ENCODE data around the gene CNTNAP5. TPM values are rescaled to one million over a fixed set of nuclear protein-coding genes. Genes with fewer than 3 reads are reported as not detected.

The CNTNAP5 gene
- total and polyA plus RNA-seq, 2 donors (not counting 1 experiment from before 2014, with no cell fraction given) = not detected

DNA sequence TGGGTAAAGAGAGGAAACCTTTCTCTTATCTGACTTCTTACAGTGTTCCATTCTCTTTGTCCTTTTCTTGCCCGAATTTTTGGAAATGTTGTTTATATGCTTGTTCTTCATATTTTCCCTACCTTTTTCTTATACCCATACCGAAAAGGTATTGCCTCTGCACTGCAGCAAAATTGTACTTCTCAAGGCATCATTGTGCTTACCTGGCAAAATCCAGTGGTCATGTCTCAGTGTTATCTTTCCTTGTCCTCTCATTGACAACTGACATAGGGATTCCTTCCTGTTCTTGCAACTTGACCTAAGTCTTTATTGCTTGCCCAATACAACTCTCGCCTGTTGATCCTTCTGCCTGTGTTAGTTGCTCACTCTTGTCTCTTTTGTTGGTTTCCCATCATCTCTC is 842.2 kb downstream of the CNTNAP5 start:
- no peak for TF ChIP-seq EZH2 (IDR thresholded peaks at IDR 0.05; ENCODE audit: borderline replicate concordance, insufficient read depth, low read depth, low read length, poor library complexity, severe bottlenecking)
- TF ChIP-seq, protein P1, sequence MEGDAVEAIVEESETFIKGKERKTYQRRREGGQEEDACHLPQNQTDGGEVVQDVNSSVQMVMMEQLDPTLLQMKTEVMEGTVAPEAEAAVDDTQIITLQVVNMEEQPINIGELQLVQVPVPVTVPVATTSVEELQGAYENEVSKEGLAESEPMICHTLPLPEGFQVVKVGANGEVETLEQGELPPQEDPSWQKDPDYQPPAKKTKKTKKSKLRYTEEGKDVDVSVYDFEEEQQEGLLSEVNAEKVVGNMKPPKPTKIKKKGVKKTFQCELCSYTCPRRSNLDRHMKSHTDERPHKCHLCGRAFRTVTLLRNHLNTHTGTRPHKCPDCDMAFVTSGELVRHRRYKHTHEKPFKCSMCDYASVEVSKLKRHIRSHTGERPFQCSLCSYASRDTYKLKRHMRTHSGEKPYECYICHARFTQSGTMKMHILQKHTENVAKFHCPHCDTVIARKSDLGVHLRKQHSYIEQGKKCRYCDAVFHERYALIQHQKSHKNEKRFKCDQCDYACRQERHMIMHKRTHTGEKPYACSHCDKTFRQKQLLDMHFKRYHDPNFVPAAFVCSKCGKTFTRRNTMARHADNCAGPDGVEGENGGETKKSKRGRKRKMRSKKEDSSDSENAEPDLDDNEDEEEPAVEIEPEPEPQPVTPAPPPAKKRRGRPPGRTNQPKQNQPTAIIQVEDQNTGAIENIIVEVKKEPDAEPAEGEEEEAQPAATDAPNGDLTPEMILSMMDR (IDR thresholded peaks at IDR 0.05) = no peak
- Histone ChIP-seq H3K36me3 (replicated peaks in 1 of 2; ENCODE audit: control extremely low read depth in 1 of 2, control insufficient read depth in 1 of 2, extremely low read depth in 1 of 2, insufficient read depth in 2 of 2, low read length in 1 of 2) (no peaks in the 10 kb centered on the region), H3K79me2 (ENCODE audit: control insufficient read depth, insufficient read depth, low read length) (no peaks in the 10 kb centered on the region), H3K4me3 (ENCODE audit: control extremely low read depth in 1 of 5, extremely low read depth in 1 of 5, insufficient read depth in 1 of 5, low read depth in 2 of 5, low read length in 4 of 5) (no peak overlapping the region), H3K9me3 (ENCODE audit: control extremely low read depth in 1 of 3, control insufficient read depth in 2 of 3, insufficient read depth in 1 of 3, low read length in 2 of 3) (no peaks in the 10 kb centered on the region), H3K4me1 (ENCODE audit: control insufficient read depth in 2 of 2, insufficient read depth in 2 of 2, low read length in 2 of 2) (no peaks in the 10 kb centered on the region), H3K27ac (ENCODE audit: low read length in 2 of 2) (no peak overlapping the region), H3K27me3 (replicated peaks in 1 of 4; ENCODE audit: control extremely low read depth in 1 of 4, control insufficient read depth in 3 of 4, insufficient read depth in 4 of 4, low read length in 3 of 4) (no peaks in the 10 kb centered on the region), H3K4me2 (replicated peaks; ENCODE audit: low read depth, low read length, poor library complexity, severe bottlenecking) (no peak overlapping the region), H2AFZ (ENCODE audit: insufficient read depth, low read depth, low read length, poor library complexity, severe bottlenecking) (no peak overlapping the region), H4K20me1 (ENCODE audit: control insufficient read depth, insufficient read depth, low read length, poor library complexity, severe bottlenecking) (no peaks in the 10 kb centered on the region), H3K9ac (ENCODE audit: low read length) (no peak overlapping the region)
- H3K27ac Mint-ChIP-seq = no peak overlapping the region
- DNase-seq (no peak), ATAC-seq (ENCODE audit: low read depth) (no peak)
- no peaks in the 10 kb centered on the region for H3K27me3 Mint-ChIP-seq
- ChIA-PET POLR2A (no interaction called here), CTCF (no interaction called here)
- intact Hi-C loops (cut with micrococcal nuclease) = no loop called here
- WGBS (ENCODE audit: insufficient coverage) = 93% methylated on average over 2 of the region's 3 CpGs
- no peaks in the 10 kb centered on the region for H3K9me3 Mint-ChIP-seq (ENCODE audit: insufficient read depth)
- no peak overlapping the region for H3K4me3 Mint-ChIP-seq
- no peaks in the 10 kb centered on the region for H3K4me1 Mint-ChIP-seq

DNA sequence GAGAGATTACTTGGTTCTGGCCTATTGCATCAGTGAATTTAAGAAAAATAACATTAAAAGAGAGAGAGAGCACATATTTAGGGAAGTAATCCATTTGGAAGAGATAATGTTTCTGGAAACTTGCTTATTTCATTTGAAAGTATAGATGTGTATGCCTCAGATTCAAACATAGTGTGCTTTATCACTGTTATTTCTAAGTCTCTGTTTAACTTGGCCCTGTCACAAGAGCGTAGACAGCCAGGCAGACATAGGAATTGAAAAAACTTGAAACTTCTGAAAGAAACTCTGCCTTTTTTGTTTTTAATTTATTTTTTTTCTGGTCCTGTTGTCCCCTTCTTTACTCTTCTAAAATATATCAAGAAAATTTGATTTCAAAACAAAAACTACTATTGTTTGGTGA is 849.1 kb downstream of the CNTNAP5 start:
- no peaks in the 10 kb centered on the region for H3K9me3 Mint-ChIP-seq (ENCODE audit: insufficient read depth)
- no peak overlapping the region for H3K4me3 Mint-ChIP-seq
- no peak overlapping the region for H3K27ac Mint-ChIP-seq
- Histone ChIP-seq H3K4me3 (ENCODE audit: control extremely low read depth in 1 of 5, extremely low read depth in 1 of 5, insufficient read depth in 1 of 5, low read depth in 2 of 5, low read length in 4 of 5) (no peak overlapping the region), H3K9me3 (ENCODE audit: control extremely low read depth in 1 of 3, control insufficient read depth in 2 of 3, insufficient read depth in 1 of 3, low read length in 2 of 3) (no peaks in the 10 kb centered on the region), H3K4me1 (ENCODE audit: control insufficient read depth in 2 of 2, insufficient read depth in 2 of 2, low read length in 2 of 2) (no peaks in the 10 kb centered on the region), H3K27me3 (replicated peaks in 1 of 4; ENCODE audit: control extremely low read depth in 1 of 4, control insufficient read depth in 3 of 4, insufficient read depth in 4 of 4, low read length in 3 of 4) (no peaks in the 10 kb centered on the region), H3K36me3 (replicated peaks in 1 of 2; ENCODE audit: control extremely low read depth in 1 of 2, control insufficient read depth in 1 of 2, extremely low read depth in 1 of 2, insufficient read depth in 2 of 2, low read length in 1 of 2) (no peaks in the 10 kb centered on the region), H3K9ac (ENCODE audit: low read length) (no peak overlapping the region), H2AFZ (ENCODE audit: insufficient read depth, low read depth, low read length, poor library complexity, severe bottlenecking) (no peak overlapping the region), H3K79me2 (ENCODE audit: control insufficient read depth, insufficient read depth, low read length) (no peaks in the 10 kb centered on the region), H3K4me2 (replicated peaks; ENCODE audit: low read depth, low read length, poor library complexity, severe bottlenecking) (no peak overlapping the region), H4K20me1 (ENCODE audit: control insufficient read depth, insufficient read depth, low read length, poor library complexity, severe bottlenecking) (no peaks in the 10 kb centered on the region), H3K27ac (ENCODE audit: low read length in 2 of 2) (no peak overlapping the region)
- intact Hi-C loops (cut with micrococcal nuclease) = no loop called here
- WGBS (ENCODE audit: insufficient coverage) = no CpG with 5 or more reads among the region's 1 CpG
- CTCF ChIA-PET = no interaction called here
- ATAC-seq (ENCODE audit: low read depth) (no peak), DNase-seq (no peak)
- no peaks in the 10 kb centered on the region for H3K4me1 Mint-ChIP-seq
- POLR2A ChIA-PET = no interaction called here
- TF ChIP-seq EZH2 (IDR thresholded peaks at IDR 0.05; ENCODE audit: borderline replicate concordance, insufficient read depth, low read depth, low read length, poor library complexity, severe bottlenecking) = no peak
- TF ChIP-seq, protein P1 (IDR thresholded peaks at IDR 0.05) = no peak
- no peaks in the 10 kb centered on the region for H3K27me3 Mint-ChIP-seq
